ENCODE results near the gene CFAP100. TPM values are rescaled to one million over a fixed set of nuclear protein-coding genes. Genes with fewer than 3 reads are reported as not detected.

Gene CFAP100
- total RNA-seq, 1 donor from 2014 or later: not detected

GRCh38 chr3:126441256-126441880 lies 46.7 kb downstream of the CFAP100 start:
- H3K27me3 Mint-ChIP-seq (ENCODE audit: low read depth): no peaks in the 10 kb centered on the region
- no peak for DNase-seq (ENCODE audit: low spot score in 2 of 2, unreplicated experiment in 2 of 2)
- no peak overlapping the region for H3K27ac Mint-ChIP-seq
- no peak overlapping the region for H3K4me3 Mint-ChIP-seq
- no peaks in the 10 kb centered on the region for H3K9me3 Mint-ChIP-seq
- peaks cover 8% of the 10 kb centered on the region for H3K36me3 Mint-ChIP-seq
- TF ChIP-seq CTCF (IDR thresholded peaks at IDR 0.05; ENCODE audit: unreplicated experiment): no peak
- no peaks in the 10 kb centered on the region for H3K4me1 Mint-ChIP-seq

GRCh38 chr3:126442094-126442855 lies 47.6 kb downstream of the CFAP100 start:
- DNase-seq (ENCODE audit: low spot score in 2 of 2, unreplicated experiment in 2 of 2): peak in 1 of 2 experiments; percentile 14
- peaks cover 7% of the 10 kb centered on the region for H3K36me3 Mint-ChIP-seq

GRCh38 chr3:126442856-126443242 lies 48.1 kb downstream of the CFAP100 start:
- H3K27ac Mint-ChIP-seq: no peak overlapping the region
- H3K4me3 Mint-ChIP-seq: no peak overlapping the region
- no peak for TF ChIP-seq CTCF (IDR thresholded peaks at IDR 0.05; ENCODE audit: unreplicated experiment)

More at GRCh38 chr3:126442094-126442855, 47.6 kb downstream of the CFAP100 start:
- Mint-ChIP-seq H3K4me1 (no peaks in the 10 kb centered on the region), H3K27ac (no peak overlapping the region), H3K9me3 (no peaks in the 10 kb centered on the region), H3K4me3 (no peak overlapping the region), H3K27me3 (ENCODE audit: low read depth) (no peaks in the 10 kb centered on the region)
- TF ChIP-seq CTCF (IDR thresholded peaks at IDR 0.05; ENCODE audit: unreplicated experiment): no peak

GRCh38 chr3:126445506-126445905 lies 50.8 kb downstream of the CFAP100 start:
- no peak overlapping the region for H3K27ac Mint-ChIP-seq
- H3K27me3 Mint-ChIP-seq (ENCODE audit: low read depth): no peaks in the 10 kb centered on the region
- H3K9me3 Mint-ChIP-seq: no peaks in the 10 kb centered on the region
- peak in 1 of 2 experiments; percentile 30 for DNase-seq (ENCODE audit: low spot score in 2 of 2, unreplicated experiment in 2 of 2)
- H3K4me3 Mint-ChIP-seq: no peak overlapping the region
- no peaks in the 10 kb centered on the region for H3K4me1 Mint-ChIP-seq
- TF ChIP-seq CTCF (IDR thresholded peaks at IDR 0.05; ENCODE audit: unreplicated experiment): no peak
- peaks cover 2% of the 10 kb centered on the region for H3K36me3 Mint-ChIP-seq

More at GRCh38 chr3:126442856-126443242, 48.1 kb downstream of the CFAP100 start:
- no peak for DNase-seq (ENCODE audit: low spot score in 2 of 2, unreplicated experiment in 2 of 2)
- peaks cover 3% of the 10 kb centered on the region for H3K36me3 Mint-ChIP-seq
- no peaks in the 10 kb centered on the region for H3K9me3 Mint-ChIP-seq
- no peaks in the 10 kb centered on the region for H3K27me3 Mint-ChIP-seq (ENCODE audit: low read depth)
- H3K4me1 Mint-ChIP-seq: no peaks in the 10 kb centered on the region

GRCh38 chr3:126446301-126446700 lies 51.6 kb downstream of the CFAP100 start:
- TF ChIP-seq CTCF (IDR thresholded peaks at IDR 0.05; ENCODE audit: unreplicated experiment): no peak
- Mint-ChIP-seq H3K27ac (no peak overlapping the region), H3K9me3 (no peaks in the 10 kb centered on the region), H3K4me3 (no peak overlapping the region), H3K4me1 (no peaks in the 10 kb centered on the region), H3K27me3 (ENCODE audit: low read depth) (no peaks in the 10 kb centered on the region), H3K36me3 (peaks cover 9% of the 10 kb centered on the region)
- no peak for DNase-seq (ENCODE audit: low spot score in 2 of 2, unreplicated experiment in 2 of 2)

Measured in mesothelial cell of epicardium (in vitro differentiated cells).